GM12864 (cell line): ENCODE measurements around the gene MAN1C1.

ENCODE experiments used
- DNase-seq: peaks from one replicate; pipeline ENCODE4 v3.0.0-alpha.2; 2011; ENCODE audit warnings: low read depth
- H3K4me3 ChIP-seq: 2 replicates; pipeline ENCODE4 v1.5.1; 2011; ENCODE audit warnings: mild to moderate bottlenecking, low read depth, low read length, control low read depth
- TF ChIP-seq, protein P1 (sequence below): IDR thresholded peaks from 2 replicates; pipeline ENCODE4 v1.5.1; 2011; ENCODE audit warnings: low read depth, mild to moderate bottlenecking, moderate library complexity, low read length, control low read depth, inconsistent platforms; ENCODE audit errors: missing control alignments

The MAN1C1 gene

DNA sequence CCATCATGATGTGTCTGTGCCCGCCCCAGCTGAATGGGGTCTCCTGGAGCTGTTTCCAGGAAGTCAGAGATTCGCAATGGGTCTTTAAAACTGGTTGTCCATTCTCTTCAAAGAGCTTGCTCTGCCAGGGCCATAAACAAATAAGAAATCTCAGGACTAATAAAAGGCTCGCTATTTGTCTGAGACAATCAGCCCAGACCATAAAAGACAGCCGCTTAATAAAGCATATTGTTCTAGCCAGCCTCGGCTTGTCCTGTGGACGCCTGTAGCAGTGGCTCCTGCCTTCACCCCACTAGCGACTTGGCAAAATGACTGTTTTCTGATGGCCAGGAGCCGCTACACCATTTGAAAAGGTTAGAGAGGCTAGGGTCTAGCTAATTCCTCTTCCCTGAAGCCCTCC, 162.8 kb downstream of the MAN1C1 start:
- H3K4me3 ChIP-seq = no peak overlapping the region
- DNase-seq = no peak
- TF ChIP-seq, protein P1, sequence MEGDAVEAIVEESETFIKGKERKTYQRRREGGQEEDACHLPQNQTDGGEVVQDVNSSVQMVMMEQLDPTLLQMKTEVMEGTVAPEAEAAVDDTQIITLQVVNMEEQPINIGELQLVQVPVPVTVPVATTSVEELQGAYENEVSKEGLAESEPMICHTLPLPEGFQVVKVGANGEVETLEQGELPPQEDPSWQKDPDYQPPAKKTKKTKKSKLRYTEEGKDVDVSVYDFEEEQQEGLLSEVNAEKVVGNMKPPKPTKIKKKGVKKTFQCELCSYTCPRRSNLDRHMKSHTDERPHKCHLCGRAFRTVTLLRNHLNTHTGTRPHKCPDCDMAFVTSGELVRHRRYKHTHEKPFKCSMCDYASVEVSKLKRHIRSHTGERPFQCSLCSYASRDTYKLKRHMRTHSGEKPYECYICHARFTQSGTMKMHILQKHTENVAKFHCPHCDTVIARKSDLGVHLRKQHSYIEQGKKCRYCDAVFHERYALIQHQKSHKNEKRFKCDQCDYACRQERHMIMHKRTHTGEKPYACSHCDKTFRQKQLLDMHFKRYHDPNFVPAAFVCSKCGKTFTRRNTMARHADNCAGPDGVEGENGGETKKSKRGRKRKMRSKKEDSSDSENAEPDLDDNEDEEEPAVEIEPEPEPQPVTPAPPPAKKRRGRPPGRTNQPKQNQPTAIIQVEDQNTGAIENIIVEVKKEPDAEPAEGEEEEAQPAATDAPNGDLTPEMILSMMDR = no peak

DNA sequence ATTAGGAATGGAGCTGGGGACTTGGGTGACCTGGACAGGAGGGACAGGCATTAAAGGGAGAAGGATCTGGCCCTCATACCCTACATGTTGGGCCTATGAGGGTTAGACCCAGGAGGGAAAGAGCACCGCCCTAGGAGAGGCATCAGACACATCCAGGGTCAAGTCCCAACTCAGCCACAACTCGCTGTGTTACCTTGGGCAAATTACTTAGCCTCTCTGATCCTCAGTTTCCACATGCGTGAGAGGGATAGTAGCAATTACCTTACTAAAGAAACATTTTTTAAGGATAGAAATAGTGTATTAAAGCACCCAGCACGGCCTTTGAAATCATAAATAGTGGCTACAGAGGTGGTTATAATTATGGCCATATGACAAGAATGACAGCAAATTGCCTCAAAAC, 163.3 kb downstream of the MAN1C1 start:
- no peak for DNase-seq
- no peak overlapping the region for H3K4me3 ChIP-seq
- TF ChIP-seq, protein P1 = no peak

DNA sequence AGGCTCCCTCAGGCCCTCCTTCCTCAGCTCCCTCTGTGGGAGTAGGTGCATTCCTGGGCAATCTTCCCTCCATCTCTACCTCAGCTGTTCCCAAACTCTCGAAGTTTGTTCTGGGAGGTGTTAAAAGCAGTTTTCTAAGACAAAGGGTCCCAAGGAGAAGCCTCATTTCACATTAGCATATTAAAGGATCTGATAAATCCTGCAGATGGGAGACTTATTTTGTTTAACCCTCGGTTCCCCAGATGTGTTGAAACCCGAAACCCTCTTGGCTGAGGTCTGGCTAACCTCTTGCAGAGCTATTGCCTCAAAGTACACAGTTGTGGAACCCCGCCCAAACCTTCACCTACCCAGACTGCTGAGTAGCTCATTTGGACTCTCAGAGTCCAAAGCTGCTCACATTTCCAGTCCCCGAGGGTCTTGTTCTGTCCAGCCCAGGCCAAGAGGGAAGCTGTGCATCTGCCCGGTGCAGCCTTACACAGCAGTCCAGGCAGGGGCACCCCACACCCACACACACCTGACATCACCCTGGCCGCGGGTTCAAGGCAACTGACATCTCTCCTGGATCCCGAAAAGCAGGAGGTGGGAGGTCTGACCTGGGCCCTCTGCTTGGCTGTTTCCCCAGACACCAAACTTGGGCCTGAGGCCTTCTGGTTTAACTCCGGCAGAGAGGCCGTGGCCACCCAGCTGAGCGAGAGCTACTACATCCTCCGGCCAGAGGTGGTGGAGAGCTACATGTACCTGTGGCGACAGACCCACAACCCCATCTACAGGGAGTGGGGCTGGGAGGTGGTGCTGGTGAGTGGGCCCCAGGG, 163.9 kb downstream of the MAN1C1 start:
- H3K4me3 ChIP-seq = no peak overlapping the region
- TF ChIP-seq, protein P1 = no peak
- no peak for DNase-seq

DNA sequence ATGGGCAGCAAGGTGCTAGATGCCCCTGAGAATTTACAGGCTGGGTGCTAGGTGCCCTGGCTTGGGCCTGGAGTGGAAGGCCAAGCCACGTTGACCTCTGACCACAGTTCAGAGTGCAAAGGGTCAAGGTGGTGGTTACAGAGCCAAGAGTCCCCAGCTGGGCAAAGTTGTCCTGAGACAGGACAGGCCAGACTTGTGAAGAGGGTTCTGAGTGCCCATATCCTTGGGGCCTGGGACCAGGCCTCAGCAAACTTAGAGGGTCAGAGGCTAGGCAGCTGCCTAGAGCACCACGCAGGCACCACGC, 164.5 kb downstream of the MAN1C1 start:
- no peak for DNase-seq
- TF ChIP-seq, protein P1 = no peak

DNA sequence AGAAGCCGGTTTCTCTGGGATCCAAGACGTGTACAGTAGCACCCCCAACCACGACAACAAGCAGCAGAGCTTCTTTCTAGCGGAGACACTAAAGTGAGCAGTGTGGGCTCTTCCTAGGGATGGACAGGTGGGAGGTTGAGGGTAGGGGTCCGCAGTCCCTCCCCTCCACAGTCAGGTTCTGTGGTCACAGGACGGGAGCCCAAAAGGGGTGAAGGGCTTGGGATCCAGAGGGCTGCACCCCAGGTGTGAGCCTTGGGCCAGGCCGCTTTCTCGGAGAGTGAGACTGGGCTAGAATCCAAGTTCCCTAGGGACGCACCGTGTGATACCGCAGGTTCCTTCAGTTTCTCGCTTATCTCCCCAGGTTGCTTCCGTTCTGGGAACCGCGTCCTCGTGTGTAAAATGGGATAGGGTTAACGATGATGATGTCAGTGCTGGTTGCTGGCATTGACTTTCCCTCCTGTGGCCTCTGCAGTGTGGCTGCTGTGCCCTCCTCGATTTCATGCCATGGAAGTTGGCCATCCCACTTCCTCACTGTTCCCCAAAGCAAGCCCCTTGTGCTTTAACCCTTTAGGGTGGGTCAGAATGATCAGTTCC, 166.1 kb downstream of the MAN1C1 start:
- no peak overlapping the region for H3K4me3 ChIP-seq
- DNase-seq = no peak
- TF ChIP-seq, protein P1 = no peak

More for the DNA sequence above, 164.5 kb downstream of the MAN1C1 start:
- H3K4me3 ChIP-seq = no peak overlapping the region

DNA sequence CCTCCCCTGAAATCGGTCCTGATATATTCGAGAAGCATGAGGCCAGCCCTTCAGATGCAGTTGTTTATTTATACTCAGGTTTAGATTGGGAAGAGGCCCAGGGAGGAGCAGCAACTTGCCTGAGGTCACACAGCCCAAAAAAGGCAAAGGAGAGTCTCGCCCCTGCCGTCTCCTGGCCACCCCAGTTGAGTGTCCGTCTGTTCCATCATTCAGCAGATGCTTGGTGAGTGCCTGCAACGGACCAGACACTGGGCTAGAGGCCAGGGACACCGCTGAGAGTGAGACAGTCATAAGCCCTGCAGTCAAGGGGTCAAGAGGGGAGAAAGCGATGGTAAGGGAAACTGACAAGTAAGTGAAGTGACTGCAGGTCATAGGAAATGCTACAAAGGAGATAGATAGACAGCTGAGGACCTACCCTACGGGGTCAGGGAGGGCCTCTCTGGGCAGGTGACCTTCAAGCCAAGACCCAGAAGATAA, 168.0 kb downstream of the MAN1C1 start:
- no peak overlapping the region for H3K4me3 ChIP-seq
- DNase-seq = no peak
- TF ChIP-seq, protein P1 = no peak
